GM12878 (cell line): ENCODE results near the gene USH2A. TPM values are rescaled to one million over a fixed set of nuclear protein-coding genes. Genes with fewer than 3 reads are reported as not detected.

Experiments
- ATAC-seq: fragments of 200-7000 bp; cut with Tn5 transposase; 3 replicates; pipeline ENCODE4 v1.9.1; 2020; ENCODE audit warnings: mild to moderate bottlenecking, moderate library complexity
- BruUV-seq: library from RNA; stranded (reverse); fragments of 400-500 nt; replicated peaks from 2 replicates; lab custom pipeline; 2021; lab: Mats Ljungman, UMichigan
- CTCF ChIA-PET: fragments of 300-600 bp; sonication (Branson Sonifier 250); formaldehyde crosslinking; extraction: SDS; loops from one replicate; lab custom pipeline; 2021; ENCODE audit warnings: inconsistent platforms; lab: Yijun Ruan, JAX
- POLR2A ChIA-PET: fragments of 350-600 bp; formaldehyde crosslinking; extraction: SDS; loops from one replicate; lab custom pipeline; 2021; ENCODE audit warnings: inconsistent platforms; lab: Charles Lee
- RAD21 ChIA-PET: fragments of 300-600 bp; sonication (Branson Sonifier 250); formaldehyde crosslinking; loops from one replicate; lab custom pipeline; 2023; ENCODE audit warnings: antibody characterized with exemption; ENCODE audit not compliant: unreplicated experiment; lab: Charles Lee
- SMC1A ChIA-PET: fragments of 300-600 bp; sonication (Branson Sonifier 250); formaldehyde crosslinking; loops from one replicate; lab custom pipeline; 2023; ENCODE audit not compliant: unreplicated experiment, uncharacterized antibody; lab: Charles Lee
- DNase-seq: peaks from one replicate; pipeline ENCODE4 v3.0.0-alpha.2; 2011; ENCODE audit warnings: low read depth, low spot score
- FAIRE-seq: peaks from 3 replicates; lab custom pipeline; 2011; peaks lifted over from hg19 to GRCh38; lab: Jason Lieb, UNC
- H2AFZ ChIP-seq: 2 replicates; pipeline ENCODE4 v1.6.0; 2011; ENCODE audit warnings: low read depth, low read length, control low read depth; ENCODE audit not compliant: control insufficient read depth
- H3K27ac ChIP-seq: 2 replicates; pipeline ENCODE4 v1.5.1; 2011; ENCODE audit warnings: control low read depth; ENCODE audit not compliant: control insufficient read depth, insufficient read depth
- H3K27me3 ChIP-seq, 2 experiments: replicated peaks in 1 of 2; 2 replicates each; pipeline versions ENCODE4 v1.6.0 to v1.6.1; 2011; ENCODE audit warnings: low read length in 1 of 2; ENCODE audit not compliant: control insufficient read depth in 2 of 2, insufficient read depth in 2 of 2
- H3K36me3 ChIP-seq, 2 experiments: 2 replicates each; pipeline ENCODE4 v1.5.1; 2011; ENCODE audit warnings: low read length in 1 of 2; ENCODE audit not compliant: control insufficient read depth in 2 of 2, insufficient read depth in 2 of 2
- H3K4me1 ChIP-seq: 2 replicates; pipeline ENCODE4 v1.6.1; 2011; ENCODE audit warnings: mild to moderate bottlenecking, low read length, moderate library complexity, mixed read lengths; ENCODE audit not compliant: control insufficient read depth, insufficient read depth
- H3K4me2 ChIP-seq: 2 replicates; pipeline ENCODE4 v1.6.0; 2011; ENCODE audit warnings: control low read depth; ENCODE audit not compliant: control insufficient read depth, insufficient read depth
- H3K4me3 ChIP-seq: fragments of 200-600 bp; sonication (generic); 2 replicates; pipeline ENCODE4 v1.5.1; 2016
- H3K79me2 ChIP-seq: 2 replicates; pipeline ENCODE4 v1.6.0; 2011; ENCODE audit warnings: low read length; ENCODE audit not compliant: control insufficient read depth, insufficient read depth
- H3K9ac ChIP-seq: 2 replicates; pipeline ENCODE4 v1.8.0; 2011; ENCODE audit warnings: low read length, control low read depth, mixed read lengths; ENCODE audit not compliant: control insufficient read depth, insufficient read depth
- H3K9me3 ChIP-seq: replicated peaks from 3 replicates; pipeline ENCODE4 v1.5.1; 2011; ENCODE audit warnings: mild to moderate bottlenecking, low read length; ENCODE audit not compliant: control insufficient read depth, insufficient read depth
- H4K20me1 ChIP-seq: 2 replicates; pipeline ENCODE4 v1.6.0; 2011; ENCODE audit not compliant: control insufficient read depth, insufficient read depth
- ATF2 ChIP-seq: IDR thresholded peaks from 2 replicates; pipeline ENCODE4 v1.6.1; 2012; ENCODE audit warnings: low read length, inconsistent platforms
- BCL11A ChIP-seq: IDR thresholded peaks from 2 replicates; pipeline ENCODE4 v1.6.1; 2011; ENCODE audit warnings: low read depth, low read length
- BMI1 ChIP-seq: fragments of 450-650 bp; IDR thresholded peaks from 2 replicates; pipeline ENCODE4 v1.6.1; 2016; ENCODE audit warnings: mild to moderate bottlenecking, moderate library complexity, borderline replicate concordance
- BRCA1 ChIP-seq: IDR thresholded peaks from 2 replicates; pipeline ENCODE4 v1.6.1; 2011; ENCODE audit warnings: low read depth, low read length, improper control_type of control experiment
- FOXM1 ChIP-seq: IDR thresholded peaks from 2 replicates; pipeline ENCODE4 v1.6.1; 2012; ENCODE audit warnings: low read depth, mild to moderate bottlenecking, inconsistent platforms, low read length, moderate library complexity
- IRF3 ChIP-seq: fragments of 450-650 bp; IDR thresholded peaks from 2 replicates; pipeline ENCODE4 v1.6.1; 2014; ENCODE audit warnings: mild to moderate bottlenecking
- MTA3 ChIP-seq: IDR thresholded peaks from 2 replicates; pipeline ENCODE4 v1.6.1; 2012; ENCODE audit warnings: low read length, inconsistent platforms, borderline replicate concordance
- NRF1 ChIP-seq: conservative IDR thresholded peaks from 2 replicates; pipeline ENCODE4 v1.6.1; 2011; ENCODE audit warnings: mild to moderate bottlenecking, low read depth, low read length, improper control_type of control experiment
- PAX8 ChIP-seq: fragments of 450-650 bp; IDR thresholded peaks from 2 replicates; pipeline ENCODE4 v1.6.1; 2017; ENCODE audit warnings: mild to moderate bottlenecking, moderate library complexity
- PBX3 ChIP-seq: IDR thresholded peaks from 2 replicates; pipeline ENCODE4 v1.6.1; 2011; ENCODE audit warnings: mild to moderate bottlenecking, low read depth, low read length, moderate library complexity; ENCODE audit not compliant: insufficient replicate concordance
- SMARCA5 ChIP-seq: fragments of 450-650 bp; IDR thresholded peaks from 2 replicates; pipeline ENCODE4 v1.6.1; 2017; ENCODE audit warnings: mild to moderate bottlenecking
- ZBTB33 ChIP-seq: fragments of 450-650 bp; IDR thresholded peaks from 2 replicates; pipeline ENCODE4 v1.6.1; 2017; ENCODE audit warnings: mild to moderate bottlenecking
- ZBTB4 ChIP-seq: fragments of 450-650 bp; formaldehyde crosslinking; IDR thresholded peaks from 2 replicates; pipeline ENCODE4 v1.4.0; 2022; ENCODE audit warnings: mild to moderate bottlenecking, moderate library complexity
- ZNF207 ChIP-seq: fragments of 450-650 bp; IDR thresholded peaks from 2 replicates; pipeline ENCODE4 v1.6.1; 2014; ENCODE audit warnings: antibody characterized with exemption, mild to moderate bottlenecking, borderline replicate concordance
- ZNF24 ChIP-seq: fragments of 450-650 bp; IDR thresholded peaks from 2 replicates; pipeline ENCODE4 v1.6.1; 2017; ENCODE audit warnings: antibody characterized with exemption, mild to moderate bottlenecking
- WGBS: methylation state at CpG from one replicate; pipeline ENCODE4 v1.1.6; 2016; ENCODE audit warnings: low lambda C conversion rate; ENCODE audit not compliant: insufficient replicate concordance, insufficient coverage; ENCODE audit errors: missing lambda C conversion rate; 5-methylcytosine and 5-hydroxymethylcytosine counted together
- in situ Hi-C: fragments of 300-500 bp; cut with MboI; formaldehyde crosslinking; loops from 9 replicates; pipeline ENCODE4 v1.14.3; 2018; ENCODE audit warnings: mixed read lengths
- intact Hi-C: fragments of 100-400 bp; cut with micrococcal nuclease; formaldehyde crosslinking; loops from one replicate; pipeline ENCODE4 v1.14.2; 2022; ENCODE audit not compliant: unreplicated experiment
- polyA plus RNA-seq, 11 experiments: library from polyadenylated mRNA; depleted of rRNA in 4 of 11; unstranded in 6 of 11; stranded (reverse) in 5 of 11; fragments of >200 nt; fragmentation: Nextera tagmentation in 4 of 11; fragmentation: Illumina TruSeq in 1 of 11; extraction: Ambion mirVana in 4 of 11; extraction: Trizol in 1 of 11; gene quantifications; 1 replicate in 1 of 11; 2 replicates in 10 of 11; pipeline versions ENCODE4 v1.2.1 to v1.2.3, GENCODE V29; 2011 to 2016; ENCODE audit warnings: inconsistent platforms in 2 of 11, missing spikeins in 2 of 11, low read depth in 1 of 11
- total RNA-seq, 4 experiments: library from RNA; depleted of rRNA in 3 of 4; stranded (reverse); fragments of >200 nt in 3 of 4; fragmentation: Illumina TruSeq in 1 of 4; extraction: Trizol in 1 of 4; gene quantifications; 2 replicates each; pipeline versions ENCODE4 v1.2.1 to v1.2.3, GENCODE V29; 2013 to 2021

The USH2A gene
- total and polyA plus RNA-seq, 10 of the 15 experiments (the other 5 are each of a cell fraction or from before 2014, with no cell fraction given), result under 0.01 to 0.20 (median 0.01) TPM; not detected in 2

- ChIA-PET POLR2A (no interaction called here), SMC1A (no interaction called here), RAD21 (no interaction called here), CTCF (interaction anchor here (1.1 to 2.3 kb wide), 2 partner anchors 13 to 31 kb away, joined by 4 to 11 read pairs; no protein-coding TSS in a partner anchor)
- TF ChIP-seq ZNF207 (no peak), ATF2 (no peak), BRCA1 (no peak), BMI1 (no peak), SMARCA5 (no peak), MTA3 (no peak), PAX8 (no peak), PBX3 (no peak), BCL11A (no peak), IRF3 (no peak), ZBTB4 (CRISPR knock-in tag) (no peak), FOXM1 (no peak), ZBTB33 (no peak), NRF1 (no peak), ZNF24 (no peak)
- in situ Hi-C loops (no loop called here), intact Hi-C loops (no loop called here)
- no peak overlapping the region for H3K4me2 ChIP-seq
- no peak overlapping the region for H3K9ac ChIP-seq
- H3K36me3 ChIP-seq, result no peaks in the 10 kb centered on the region
- H3K4me3 ChIP-seq, result no peak overlapping the region
- BruUV-seq, result no TSS peak
- H2AFZ ChIP-seq, result no peak overlapping the region
- no peaks in the 10 kb centered on the region for H3K4me1 ChIP-seq
- no peaks in the 10 kb centered on the region for H3K79me2 ChIP-seq
- no peaks in the 10 kb centered on the region for H3K27me3 ChIP-seq
- DNase-seq, result no peak
- 10% methylated on average over 4 of the region's 4 CpGs for WGBS
- no peaks in the 10 kb centered on the region for H3K9me3 ChIP-seq
- H3K27ac ChIP-seq, result no peak overlapping the region
- ATAC-seq, result no peak
- no peak for FAIRE-seq
- no peaks in the 10 kb centered on the region for H4K20me1 ChIP-seq
These were observed 232.8 kb downstream of the USH2A start for GRCh38 chr1:216190438-216190837.
